Measurements from ENCODE around the gene AQP2.

GRCh38 chr12:49933796-49934195 lies 16.7 kb upstream of the AQP2 start:
- no peak for TF ChIP-seq POLR2AphosphoS5 (IDR thresholded peaks at IDR 0.05; ENCODE audit: low read depth, low read length)
- TF ChIP-seq, protein P1, sequence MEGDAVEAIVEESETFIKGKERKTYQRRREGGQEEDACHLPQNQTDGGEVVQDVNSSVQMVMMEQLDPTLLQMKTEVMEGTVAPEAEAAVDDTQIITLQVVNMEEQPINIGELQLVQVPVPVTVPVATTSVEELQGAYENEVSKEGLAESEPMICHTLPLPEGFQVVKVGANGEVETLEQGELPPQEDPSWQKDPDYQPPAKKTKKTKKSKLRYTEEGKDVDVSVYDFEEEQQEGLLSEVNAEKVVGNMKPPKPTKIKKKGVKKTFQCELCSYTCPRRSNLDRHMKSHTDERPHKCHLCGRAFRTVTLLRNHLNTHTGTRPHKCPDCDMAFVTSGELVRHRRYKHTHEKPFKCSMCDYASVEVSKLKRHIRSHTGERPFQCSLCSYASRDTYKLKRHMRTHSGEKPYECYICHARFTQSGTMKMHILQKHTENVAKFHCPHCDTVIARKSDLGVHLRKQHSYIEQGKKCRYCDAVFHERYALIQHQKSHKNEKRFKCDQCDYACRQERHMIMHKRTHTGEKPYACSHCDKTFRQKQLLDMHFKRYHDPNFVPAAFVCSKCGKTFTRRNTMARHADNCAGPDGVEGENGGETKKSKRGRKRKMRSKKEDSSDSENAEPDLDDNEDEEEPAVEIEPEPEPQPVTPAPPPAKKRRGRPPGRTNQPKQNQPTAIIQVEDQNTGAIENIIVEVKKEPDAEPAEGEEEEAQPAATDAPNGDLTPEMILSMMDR (IDR thresholded peaks at IDR 0.05) = no peak
- TF ChIP-seq, protein P2, sequence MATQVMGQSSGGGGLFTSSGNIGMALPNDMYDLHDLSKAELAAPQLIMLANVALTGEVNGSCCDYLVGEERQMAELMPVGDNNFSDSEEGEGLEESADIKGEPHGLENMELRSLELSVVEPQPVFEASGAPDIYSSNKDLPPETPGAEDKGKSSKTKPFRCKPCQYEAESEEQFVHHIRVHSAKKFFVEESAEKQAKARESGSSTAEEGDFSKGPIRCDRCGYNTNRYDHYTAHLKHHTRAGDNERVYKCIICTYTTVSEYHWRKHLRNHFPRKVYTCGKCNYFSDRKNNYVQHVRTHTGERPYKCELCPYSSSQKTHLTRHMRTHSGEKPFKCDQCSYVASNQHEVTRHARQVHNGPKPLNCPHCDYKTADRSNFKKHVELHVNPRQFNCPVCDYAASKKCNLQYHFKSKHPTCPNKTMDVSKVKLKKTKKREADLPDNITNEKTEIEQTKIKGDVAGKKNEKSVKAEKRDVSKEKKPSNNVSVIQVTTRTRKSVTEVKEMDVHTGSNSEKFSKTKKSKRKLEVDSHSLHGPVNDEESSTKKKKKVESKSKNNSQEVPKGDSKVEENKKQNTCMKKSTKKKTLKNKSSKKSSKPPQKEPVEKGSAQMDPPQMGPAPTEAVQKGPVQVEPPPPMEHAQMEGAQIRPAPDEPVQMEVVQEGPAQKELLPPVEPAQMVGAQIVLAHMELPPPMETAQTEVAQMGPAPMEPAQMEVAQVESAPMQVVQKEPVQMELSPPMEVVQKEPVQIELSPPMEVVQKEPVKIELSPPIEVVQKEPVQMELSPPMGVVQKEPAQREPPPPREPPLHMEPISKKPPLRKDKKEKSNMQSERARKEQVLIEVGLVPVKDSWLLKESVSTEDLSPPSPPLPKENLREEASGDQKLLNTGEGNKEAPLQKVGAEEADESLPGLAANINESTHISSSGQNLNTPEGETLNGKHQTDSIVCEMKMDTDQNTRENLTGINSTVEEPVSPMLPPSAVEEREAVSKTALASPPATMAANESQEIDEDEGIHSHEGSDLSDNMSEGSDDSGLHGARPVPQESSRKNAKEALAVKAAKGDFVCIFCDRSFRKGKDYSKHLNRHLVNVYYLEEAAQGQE (IDR thresholded peaks at IDR 0.05; ENCODE audit: insufficient read depth in 1 of 2, low read depth in 2 of 2, low read length in 1 of 2) = no peak
- no peak for TF ChIP-seq TCF7L2 (IDR thresholded peaks at IDR 0.05; ENCODE audit: low read depth, low read length)

Data from Panc1 (cell line).